H1 (cell line): ENCODE results near the gene RGS3. TPM values are rescaled to one million over a fixed set of nuclear protein-coding genes. Genes with fewer than 3 reads are reported as not detected.

Source experiments
- BACH1 ChIP-seq: IDR thresholded peaks from 2 replicates; pipeline ENCODE4 v1.6.1; 2012; ENCODE audit warnings: low read length, improper control_type of control experiment
- EZH2 ChIP-seq: fragments of 200-600 bp; sonication (generic); IDR thresholded peaks from 2 replicates; pipeline ENCODE4 v1.7.1; 2012; ENCODE audit warnings: low read depth, mild to moderate bottlenecking, moderate library complexity, low read length, inconsistent platforms; ENCODE audit not compliant: severe bottlenecking
- HDAC2 ChIP-seq, 2 experiments: fragments of 300-600 bp in 1 of 2; sonication (generic) in 1 of 2; IDR thresholded peaks; 2 replicates each; pipeline ENCODE4 v1.6.1; 2011 to 2012; ENCODE audit warnings: low read depth in 2 of 2, low read length in 2 of 2, mild to moderate bottlenecking in 2 of 2, moderate library complexity in 2 of 2, borderline replicate concordance in 1 of 2, inconsistent platforms in 1 of 2
- KDM4A ChIP-seq: IDR thresholded peaks from one replicate; pipeline ENCODE4 v1.7.1; 2012; ENCODE audit warnings: low read depth, mild to moderate bottlenecking, moderate library complexity, low read length, inconsistent platforms; ENCODE audit not compliant: severe bottlenecking
- NRF1 ChIP-seq: IDR thresholded peaks from 2 replicates; pipeline ENCODE4 v1.6.1; 2011; ENCODE audit warnings: mild to moderate bottlenecking, low read depth, low read length, improper control_type of control experiment
- POLR2AphosphoS5 ChIP-seq: IDR thresholded peaks from 2 replicates; pipeline ENCODE4 v1.6.1; 2011; ENCODE audit warnings: low read depth, low read length
- YY1 ChIP-seq: IDR thresholded peaks from 2 replicates; pipeline ENCODE4 v1.6.1; 2011; ENCODE audit warnings: low read depth, mild to moderate bottlenecking, low read length
- polyA plus RNA-seq, 7 experiments: library from polyadenylated mRNA; depleted of rRNA in 3 of 7; stranded (reverse) in 5 of 7; unstranded in 2 of 7; fragments of >200 nt in 5 of 7; fragments of 200-250 nt in 2 of 7; gene quantifications; 1 replicate in 5 of 7; 2 replicates in 1 of 7; 4 replicates in 1 of 7; pipeline versions ENCODE4 v1.2.1 to v1.2.3, GENCODE V29; 2011 to 2013; ENCODE audit warnings: missing spikeins in 2 of 7, mixed read lengths in 2 of 7
- total RNA-seq: library from RNA; stranded (reverse); fragmentation: NEBNext Ultra II Directional; extraction: Animal tissue kit (Norgen Biotek cat#: 25700); gene quantifications from 2 replicates; pipeline ENCODE4 v1.2.1, GENCODE V29; 2021
- TF ChIP-seq, protein P1 (sequence below): IDR thresholded peaks from 2 replicates; pipeline ENCODE4 v1.6.1; 2012; ENCODE audit warnings: low read length, inconsistent platforms

RGS3 gene
- total and polyA plus RNA-seq, 2 of the 8 experiments (the other 6 are each of a cell fraction or from before 2014, with no cell fraction given) = 12.6 to 18.2 TPM

DNA sequence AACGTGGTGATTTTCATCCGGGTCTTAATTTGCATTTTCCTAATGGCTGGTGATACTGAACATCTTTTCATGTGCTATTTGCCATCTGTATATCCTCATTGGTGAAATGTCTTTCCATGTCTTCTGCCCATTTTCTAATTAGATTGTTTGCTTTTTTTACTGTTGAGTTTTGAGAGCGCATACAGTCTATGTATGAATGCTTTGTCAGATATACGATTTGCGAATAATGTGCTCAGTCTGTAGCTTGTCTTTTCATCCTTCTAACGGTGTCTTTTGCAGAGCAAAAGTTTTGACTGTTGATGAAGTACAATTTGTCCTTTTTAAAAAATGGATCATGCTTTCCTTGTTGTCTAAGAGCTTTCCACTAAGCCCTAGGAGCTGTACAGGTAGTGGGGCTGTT lies 143.0 kb downstream of the RGS3 start (continued):
- TF ChIP-seq BACH1 (no peak), YY1 (no peak), KDM4A (no peak), POLR2AphosphoS5 (no peak), EZH2 (no peak), HDAC2 (IDR thresholded peaks at IDR 0.05; ENCODE audit: borderline replicate concordance in 1 of 2, low read depth in 2 of 2, low read length in 2 of 2) (no peak), NRF1 (no peak)
- TF ChIP-seq, protein P1, sequence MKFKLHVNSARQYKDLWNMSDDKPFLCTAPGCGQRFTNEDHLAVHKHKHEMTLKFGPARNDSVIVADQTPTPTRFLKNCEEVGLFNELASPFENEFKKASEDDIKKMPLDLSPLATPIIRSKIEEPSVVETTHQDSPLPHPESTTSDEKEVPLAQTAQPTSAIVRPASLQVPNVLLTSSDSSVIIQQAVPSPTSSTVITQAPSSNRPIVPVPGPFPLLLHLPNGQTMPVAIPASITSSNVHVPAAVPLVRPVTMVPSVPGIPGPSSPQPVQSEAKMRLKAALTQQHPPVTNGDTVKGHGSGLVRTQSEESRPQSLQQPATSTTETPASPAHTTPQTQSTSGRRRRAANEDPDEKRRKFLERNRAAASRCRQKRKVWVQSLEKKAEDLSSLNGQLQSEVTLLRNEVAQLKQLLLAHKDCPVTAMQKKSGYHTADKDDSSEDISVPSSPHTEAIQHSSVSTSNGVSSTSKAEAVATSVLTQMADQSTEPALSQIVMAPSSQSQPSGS = no peak
